MV-4-11 (cell line): Measurements from ENCODE around the gene NUP214.
"Not testable (repeated sequence)": the region's sequence is repeated elsewhere in the genome, so short reads cannot be mapped to it uniquely, and the experiment has no call there.

Source experiments
- DNase-seq: peaks from one replicate; lab custom pipeline; 2025; lab: John Stamatoyannopoulos, UW

The NUP214 gene

GRCh38 chr9:131116281-131117120 lies 8.9 kb upstream of the NUP214 start:
- no peak for DNase-seq

DNA sequence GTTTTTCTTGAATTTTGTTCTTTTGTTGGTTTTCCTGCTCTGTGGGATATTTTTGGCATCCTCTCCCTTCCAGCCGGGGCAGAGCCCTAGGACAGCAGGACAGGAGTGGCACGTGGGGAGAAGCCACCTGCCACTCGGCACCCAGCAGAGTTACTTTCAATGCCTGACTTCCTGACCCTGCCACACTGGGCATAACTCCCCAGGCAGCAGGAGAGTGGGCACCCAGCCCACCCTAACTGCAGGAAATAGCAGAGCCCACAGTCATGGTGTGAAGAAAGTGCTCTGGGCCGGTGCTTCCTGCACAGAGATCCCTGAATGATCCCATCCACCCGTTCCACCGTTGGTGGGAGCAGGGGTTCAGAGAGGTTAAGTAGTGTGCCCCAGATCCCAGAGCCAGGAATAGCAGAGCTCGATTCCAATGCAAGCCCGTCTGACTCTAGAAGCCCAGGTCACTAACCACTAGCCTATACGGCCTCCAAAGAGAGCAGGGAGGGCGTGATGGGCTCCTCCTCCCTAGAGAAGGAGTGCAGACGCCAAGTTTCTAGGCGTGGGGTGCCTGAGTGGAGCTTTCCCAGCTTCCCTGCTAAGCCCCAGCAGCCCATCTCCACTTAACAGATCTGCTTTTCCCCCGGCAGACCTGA lies 8.1 kb upstream of the NUP214 start:
- DNase-seq: no peak

DNA sequence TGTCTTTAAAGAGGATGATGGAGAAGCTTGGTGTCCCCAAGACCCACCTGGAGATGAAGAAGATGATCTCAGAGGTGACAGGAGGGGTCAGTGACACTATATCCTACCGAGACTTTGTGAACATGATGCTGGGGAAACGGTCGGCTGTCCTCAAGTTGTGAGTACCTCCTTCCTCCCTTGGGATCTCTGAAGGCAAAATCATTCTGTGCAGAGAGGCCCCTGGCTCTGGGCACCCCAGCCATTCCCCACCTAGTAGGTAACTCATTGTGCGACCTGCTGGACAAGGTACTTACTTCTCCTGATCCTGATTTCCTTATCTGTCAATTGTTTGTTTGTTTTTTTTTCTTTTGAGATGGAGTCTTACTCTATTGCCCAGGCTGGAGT lies 7.6 kb upstream of the NUP214 start:
- no peak for DNase-seq

DNA sequence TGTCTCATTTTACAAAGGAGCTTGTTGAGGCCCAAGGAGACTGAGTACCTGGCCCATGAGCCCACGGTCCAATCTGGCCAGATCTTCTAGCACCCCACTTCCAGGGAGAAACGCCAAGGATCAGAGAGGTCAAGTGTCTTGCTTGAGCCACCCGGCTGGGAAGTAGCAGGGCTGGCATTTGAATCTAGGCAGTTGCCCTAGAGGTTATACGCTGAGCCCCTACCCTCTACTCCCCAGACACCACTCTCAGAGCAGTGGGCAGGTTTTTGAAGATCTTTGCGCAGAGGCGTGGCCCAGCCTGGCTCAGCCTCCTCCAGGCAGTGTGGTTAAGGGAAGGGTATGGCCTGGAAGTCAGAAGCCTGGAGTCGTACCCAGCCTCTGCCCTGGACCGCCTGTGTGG lies 5.8 kb upstream of the NUP214 start:
- no peak for DNase-seq

DNA sequence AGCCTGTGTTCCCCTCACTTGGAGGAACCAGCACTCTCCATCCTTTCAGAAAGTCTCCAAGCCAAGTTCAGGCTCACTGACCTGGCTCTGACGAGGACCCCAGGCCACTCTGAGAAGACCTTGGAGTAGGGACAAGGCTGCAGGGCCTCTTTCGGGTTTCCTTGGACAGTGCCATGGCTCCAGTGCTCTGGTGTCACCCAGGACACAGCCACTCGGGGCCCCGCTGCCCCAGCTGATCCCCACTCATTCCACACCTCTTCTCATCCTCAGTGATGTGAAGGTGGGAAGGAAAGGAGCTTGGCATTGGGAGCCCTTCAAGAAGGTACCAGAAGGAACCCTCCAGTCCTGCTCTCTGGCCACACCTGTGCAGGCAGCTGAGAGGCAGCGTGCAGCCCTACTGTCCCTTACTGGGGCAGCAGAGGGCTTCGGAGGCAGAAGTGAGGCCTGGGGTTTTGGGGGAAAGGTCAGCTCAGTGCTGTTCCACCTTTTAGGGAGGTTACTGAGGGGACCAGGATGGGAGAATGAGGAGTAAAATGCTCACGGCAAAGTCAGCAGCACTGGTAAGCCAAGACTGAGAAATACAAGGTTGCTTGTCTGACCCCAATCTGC lies 4.7 kb upstream of the NUP214 start:
- no peak for DNase-seq

DNA sequence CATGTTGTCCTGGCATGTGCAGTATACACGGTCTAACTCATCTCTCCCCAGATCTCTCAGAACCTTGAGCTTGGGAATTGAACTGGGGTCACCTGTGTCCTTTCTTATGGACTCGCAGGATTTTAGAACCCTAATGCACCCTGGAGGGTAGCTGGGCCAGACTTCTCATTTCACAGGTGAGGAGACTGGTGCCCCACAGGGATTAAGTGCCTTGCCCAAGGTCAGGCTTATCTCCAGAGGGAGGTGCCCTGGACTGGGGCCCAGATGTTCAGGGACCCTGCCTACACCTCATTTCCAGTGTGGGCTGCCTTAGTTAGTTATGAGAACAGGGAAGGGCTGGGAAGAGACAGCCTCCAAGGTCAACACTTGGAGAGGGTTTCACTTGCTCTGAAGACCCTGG lies 4.0 kb upstream of the NUP214 start:
- DNase-seq: no peak

DNA sequence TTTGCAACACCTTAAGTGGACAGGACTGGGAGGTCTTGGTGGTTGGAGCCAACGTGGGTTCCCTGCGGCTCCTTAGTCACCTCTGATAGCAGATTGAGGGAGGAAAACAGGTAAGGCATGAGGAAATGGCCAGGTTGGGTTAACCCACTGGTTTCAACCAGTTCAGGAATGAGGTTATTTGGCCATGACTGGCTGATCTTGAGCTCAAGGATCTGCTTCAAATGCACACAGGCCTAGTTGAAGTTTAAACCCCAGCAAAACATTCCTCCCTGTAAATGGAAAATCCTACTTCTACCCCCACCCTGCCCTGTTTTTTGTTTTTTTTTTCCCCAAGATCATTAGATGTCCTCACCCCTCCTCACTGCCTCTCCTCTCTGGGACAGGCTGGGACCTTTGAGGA lies 3.2 kb upstream of the NUP214 start:
- no peak for DNase-seq

DNA sequence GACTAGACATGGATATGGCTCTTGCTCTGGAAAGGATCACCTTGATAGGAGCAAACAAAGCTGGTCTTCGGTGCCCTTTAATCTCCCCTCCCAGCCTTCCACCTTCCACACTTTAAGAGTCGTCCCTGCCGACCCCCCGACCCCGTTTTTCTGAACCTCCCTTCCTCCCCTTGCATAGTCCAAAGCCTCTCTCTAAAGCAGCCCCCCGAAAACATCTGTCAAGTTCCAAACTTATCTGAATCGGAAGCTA lies 423 bp upstream of the NUP214 start:
- DNase-seq: no peak

DNA sequence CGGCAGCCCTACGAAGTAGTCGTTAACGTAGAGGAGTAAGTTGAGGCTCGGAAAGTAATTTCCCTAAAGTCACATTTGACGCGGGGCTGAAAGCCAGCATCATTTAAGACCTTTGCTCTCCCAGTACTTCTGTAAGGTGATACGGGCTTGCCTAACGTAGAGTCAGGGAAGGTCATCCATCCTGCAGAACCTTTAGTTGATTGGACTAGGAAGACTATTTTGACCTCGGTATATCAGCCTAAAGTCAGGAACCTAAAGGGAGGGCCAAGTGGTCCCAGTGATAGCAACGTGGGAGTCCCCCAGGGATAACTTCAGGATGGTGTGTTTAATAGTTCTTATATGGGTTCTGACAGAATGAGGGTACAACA lies 657 bp downstream of the NUP214 start:
- no peak for DNase-seq

GRCh38 chr9:131129183-131129582 lies 3.8 kb downstream of the NUP214 start:
- no peak for DNase-seq

DNA sequence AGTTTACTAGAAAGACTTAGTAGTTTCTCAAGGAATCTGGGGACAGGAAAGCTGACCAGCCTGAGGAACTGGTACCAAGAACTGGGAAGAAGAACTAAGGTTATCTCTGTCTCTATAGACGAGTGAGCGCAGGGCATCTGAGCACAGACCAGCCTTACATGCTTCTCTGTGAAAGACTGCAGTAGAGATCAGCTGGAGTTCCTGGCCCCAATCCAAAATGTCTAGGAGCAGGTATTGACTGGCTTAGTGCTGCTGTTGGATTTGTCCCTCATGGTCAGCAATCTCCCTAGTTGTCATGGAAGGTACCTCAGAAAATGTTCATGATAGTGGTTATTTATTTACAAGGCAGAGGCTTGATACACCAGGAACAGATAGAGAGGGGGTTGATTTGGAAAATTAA lies 13.3 kb downstream of the NUP214 start:
- DNase-seq: no peak

GRCh38 chr9:131140112-131140511 lies 14.7 kb downstream of the NUP214 start:
- no peak for DNase-seq

DNA sequence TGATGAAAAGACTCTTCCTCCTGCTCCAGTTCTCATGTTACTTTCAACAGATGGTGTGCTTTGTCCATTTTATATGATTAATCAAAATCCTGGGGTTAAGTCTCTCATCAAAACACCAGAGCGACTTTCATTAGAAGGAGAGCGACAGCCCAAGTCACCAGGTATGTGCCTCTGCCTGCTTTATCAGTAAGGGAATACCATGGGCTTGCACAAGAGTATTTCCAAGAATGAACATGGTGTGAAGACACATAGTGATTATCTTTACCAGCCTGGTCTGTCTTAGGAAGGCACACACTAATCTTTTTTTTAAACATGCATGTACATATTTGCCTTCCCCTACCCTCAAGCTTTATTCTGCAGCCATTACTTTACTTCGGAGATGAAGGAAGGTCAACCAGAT lies 15.2 kb downstream of the NUP214 start:
- DNase-seq: no peak

DNA sequence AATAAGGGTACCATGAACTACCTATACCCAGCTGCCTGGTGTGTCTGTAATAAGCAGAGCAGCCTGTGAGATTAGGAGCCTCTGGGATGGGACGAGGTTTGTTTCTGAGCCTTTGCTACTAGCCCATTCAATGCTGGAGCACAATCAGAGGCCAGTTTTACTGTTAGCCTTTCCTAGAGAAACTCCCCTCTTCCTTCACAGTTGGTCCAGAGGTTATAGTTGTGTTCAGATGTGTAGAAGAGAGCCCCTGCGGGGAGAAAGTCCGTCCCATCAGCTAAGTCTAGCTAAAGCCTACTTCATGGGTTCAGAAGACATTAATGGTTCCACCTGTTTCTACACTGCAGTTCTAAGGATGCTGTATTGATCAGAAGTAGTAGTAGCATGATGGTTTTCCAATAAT lies 16.8 kb downstream of the NUP214 start:
- DNase-seq: no peak

GRCh38 chr9:131144201-131144600 lies 18.8 kb downstream of the NUP214 start:
- DNase-seq: no peak

DNA sequence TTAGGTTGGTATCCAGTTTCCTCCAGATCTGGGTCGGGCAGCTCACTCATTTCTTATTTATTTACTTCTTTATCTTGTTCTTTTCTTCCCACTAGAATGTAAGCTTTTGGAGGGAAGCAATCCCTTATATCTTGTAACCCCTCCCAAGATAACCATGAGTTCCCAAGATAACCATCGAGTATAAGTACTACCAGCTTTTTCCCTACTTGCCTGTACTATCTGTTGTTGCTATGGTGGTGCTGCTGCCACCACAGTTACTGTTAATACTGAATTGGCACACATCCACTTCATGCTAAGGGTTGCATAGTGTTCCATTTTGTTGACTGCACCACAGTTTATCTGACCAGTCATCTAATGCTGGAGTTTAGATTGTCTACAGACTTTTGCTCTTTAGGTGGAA lies 19.9 kb downstream of the NUP214 start:
- no peak for DNase-seq

- no peak for DNase-seq
Observed at GRCh38 chr9:131146186-131146585, 20.8 kb downstream of the NUP214 start.

- DNase-seq: no peak
Observed at GRCh38 chr9:131148276-131148675, 22.9 kb downstream of the NUP214 start.

DNA sequence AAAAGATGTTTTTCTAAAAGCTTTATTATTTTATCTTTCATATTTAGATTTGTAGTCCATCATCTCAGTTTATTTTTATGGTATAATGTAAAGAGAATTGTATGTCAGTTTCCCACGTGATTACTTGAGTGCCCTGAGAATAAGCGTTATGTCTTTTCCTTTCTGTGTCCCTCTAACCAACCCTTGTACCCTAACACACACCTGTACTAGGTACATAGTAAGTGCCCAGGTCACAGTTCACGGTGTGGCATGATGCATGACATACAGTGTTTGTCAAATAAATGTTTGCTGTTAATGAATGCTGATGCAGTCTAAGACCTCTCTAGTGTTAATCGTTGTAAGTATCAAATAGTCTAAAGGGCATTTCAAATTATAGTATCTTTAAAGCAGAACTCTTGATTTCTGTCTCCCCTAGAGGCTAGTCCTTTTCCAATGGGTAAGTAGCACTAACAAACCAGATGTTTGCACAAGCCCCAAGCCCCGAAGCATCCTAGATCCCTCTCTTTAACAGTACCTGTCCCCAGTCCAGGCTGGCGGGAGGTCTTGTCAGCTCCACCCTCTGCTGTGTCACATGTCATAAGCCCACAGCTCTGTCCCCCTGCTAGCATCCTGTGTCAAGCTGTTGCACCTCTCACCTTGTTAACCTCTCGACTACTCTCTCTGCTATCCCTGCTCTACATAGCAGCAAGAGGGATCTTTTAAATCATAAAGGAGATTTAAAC lies 23.7 kb downstream of the NUP214 start:
- no peak for DNase-seq

GRCh38 chr9:131149688-131150053 lies 24.3 kb downstream of the NUP214 start:
- DNase-seq: no peak

DNA sequence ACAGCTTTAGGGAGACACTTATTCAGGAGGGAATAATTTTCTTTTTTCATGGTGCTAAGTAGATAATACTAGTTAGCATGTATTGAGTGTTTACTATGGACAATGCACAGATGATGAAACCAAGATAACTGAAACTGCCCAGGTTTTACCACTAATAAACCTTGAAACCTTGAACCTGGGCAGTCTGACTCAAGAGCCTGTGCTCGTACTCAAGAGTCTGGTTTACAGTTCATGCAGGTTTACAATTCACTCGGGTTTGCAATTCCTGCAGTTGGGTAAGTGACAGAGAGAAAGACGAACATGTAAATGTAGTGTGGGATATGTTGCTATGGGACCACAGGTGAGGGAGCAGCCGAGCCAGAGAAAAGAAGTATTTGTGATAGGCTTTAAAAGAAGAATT lies 28.2 kb downstream of the NUP214 start:
- DNase-seq: no peak

GRCh38 chr9:131158673-131159072 lies 33.3 kb downstream of the NUP214 start:
- not testable (repeated sequence) for DNase-seq

- DNase-seq: no peak
Observed at GRCh38 chr9:131160416-131161112, 35.2 kb downstream of the NUP214 start.
